ENCODE measurements around the gene SH3RF3.

Gene SH3RF3

DNA sequence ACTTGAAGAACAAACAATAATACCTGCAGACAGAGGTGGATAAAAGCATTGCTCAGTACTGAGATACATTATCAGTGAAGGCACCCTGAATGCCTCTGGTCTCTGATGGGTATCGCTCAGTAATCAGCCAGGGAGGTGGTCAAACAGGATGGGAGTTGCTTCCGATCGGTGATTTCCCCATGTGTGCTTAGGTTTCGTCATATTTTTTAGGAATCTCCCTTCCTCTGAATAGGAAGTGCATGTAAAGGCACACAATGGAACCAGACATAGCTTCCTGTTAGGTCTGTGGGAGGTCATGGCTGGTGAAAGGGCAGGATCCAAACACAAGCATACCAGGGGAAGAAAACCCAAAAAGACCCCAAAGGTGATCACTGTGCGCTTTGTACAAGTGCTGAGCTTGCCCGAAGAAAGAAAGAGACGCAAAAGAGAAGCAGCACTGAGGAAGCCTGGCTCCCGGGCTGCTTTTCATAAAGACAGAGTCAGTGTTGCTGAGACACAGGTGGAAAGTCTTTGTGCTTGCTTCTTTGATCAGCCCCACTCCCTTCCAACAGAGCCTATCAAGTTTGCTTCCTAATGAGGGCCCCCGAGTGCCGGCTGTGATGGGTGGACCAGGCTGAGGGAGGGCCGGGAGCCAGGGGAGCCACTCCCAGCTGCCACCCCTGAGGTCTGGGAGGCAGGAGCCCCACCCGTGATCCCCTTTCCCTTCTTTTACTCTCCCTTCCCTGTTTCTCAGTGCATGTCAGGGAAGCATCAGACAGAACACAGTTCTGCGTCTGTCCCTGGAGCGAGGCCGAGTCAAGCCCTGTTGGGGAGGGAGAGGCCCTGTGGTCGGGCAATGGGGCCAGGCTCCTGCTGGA, 138.2 kb downstream of the SH3RF3 start:
- no peak for DNase-seq (ENCODE audit: low read depth)
- no peak overlapping the region for H3K4me3 ChIP-seq (ENCODE audit: low read depth, low read length)
- TF ChIP-seq, protein P1, sequence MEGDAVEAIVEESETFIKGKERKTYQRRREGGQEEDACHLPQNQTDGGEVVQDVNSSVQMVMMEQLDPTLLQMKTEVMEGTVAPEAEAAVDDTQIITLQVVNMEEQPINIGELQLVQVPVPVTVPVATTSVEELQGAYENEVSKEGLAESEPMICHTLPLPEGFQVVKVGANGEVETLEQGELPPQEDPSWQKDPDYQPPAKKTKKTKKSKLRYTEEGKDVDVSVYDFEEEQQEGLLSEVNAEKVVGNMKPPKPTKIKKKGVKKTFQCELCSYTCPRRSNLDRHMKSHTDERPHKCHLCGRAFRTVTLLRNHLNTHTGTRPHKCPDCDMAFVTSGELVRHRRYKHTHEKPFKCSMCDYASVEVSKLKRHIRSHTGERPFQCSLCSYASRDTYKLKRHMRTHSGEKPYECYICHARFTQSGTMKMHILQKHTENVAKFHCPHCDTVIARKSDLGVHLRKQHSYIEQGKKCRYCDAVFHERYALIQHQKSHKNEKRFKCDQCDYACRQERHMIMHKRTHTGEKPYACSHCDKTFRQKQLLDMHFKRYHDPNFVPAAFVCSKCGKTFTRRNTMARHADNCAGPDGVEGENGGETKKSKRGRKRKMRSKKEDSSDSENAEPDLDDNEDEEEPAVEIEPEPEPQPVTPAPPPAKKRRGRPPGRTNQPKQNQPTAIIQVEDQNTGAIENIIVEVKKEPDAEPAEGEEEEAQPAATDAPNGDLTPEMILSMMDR (IDR thresholded peaks at IDR 0.05; ENCODE audit: insufficient read depth, low read depth, low read length, missing control alignments) = no peak

DNA sequence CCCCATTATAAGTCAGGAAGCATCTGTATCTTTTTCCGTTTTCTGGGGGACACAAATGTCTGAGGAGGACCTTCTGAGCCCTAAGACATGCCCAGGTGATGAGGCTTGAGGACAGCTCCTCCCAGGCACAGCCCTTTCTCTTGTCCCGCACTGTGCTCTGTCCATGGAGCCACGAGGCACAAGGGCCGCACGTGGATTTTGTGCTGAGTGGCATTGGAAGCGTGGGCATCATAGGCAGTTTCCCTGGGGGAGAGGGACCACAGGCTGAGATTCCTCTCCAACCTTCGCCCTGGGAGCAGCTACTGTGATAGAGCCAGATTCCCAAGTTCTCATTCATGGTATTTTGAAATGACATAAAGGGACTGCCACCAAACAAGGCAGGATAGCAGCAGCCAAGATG, 139.9 kb downstream of the SH3RF3 start:
- TF ChIP-seq, protein P1 (IDR thresholded peaks at IDR 0.05; ENCODE audit: insufficient read depth, low read depth, low read length, missing control alignments) = no peak
- no peak overlapping the region for H3K4me3 ChIP-seq (ENCODE audit: low read depth, low read length)
- DNase-seq (ENCODE audit: low read depth) = no peak

DNA sequence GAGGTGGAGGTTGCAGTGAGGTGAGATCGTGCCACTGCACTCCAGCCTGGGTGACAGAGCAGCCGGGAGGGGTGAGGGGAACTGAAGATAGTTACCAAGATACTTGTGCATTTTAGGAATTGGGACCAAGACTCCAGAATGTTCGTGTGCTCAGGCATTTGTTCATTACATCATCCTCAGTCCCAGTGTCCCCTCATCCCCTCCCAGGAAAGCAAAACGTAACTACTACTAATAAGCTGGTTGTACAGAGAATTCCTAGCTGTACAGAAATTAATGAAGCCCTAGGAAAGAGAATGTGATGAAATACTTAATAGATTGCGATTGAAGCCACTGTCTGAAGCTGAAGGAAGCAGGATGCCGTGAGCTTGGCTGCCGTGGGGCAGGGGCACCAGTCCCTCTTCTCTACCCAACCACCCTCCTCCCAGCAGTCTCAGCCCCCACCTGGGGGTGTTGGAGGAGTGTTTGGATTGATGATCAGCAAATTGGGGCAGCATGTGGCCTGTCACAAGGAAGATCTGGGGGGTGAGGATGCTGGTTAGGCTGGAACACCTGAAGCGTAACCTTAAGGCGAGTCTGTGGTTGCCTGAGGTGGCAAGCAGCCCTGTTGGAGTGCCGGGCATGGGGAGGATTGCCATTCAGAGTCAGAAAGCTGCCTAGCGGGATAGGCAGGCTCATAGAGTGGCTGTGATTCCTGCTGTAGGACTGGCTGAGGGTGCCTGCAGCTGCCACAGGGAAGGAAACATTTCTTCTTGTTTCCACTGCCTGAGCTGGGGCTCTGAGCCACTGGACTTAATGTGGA, 140.9 kb downstream of the SH3RF3 start:
- H3K4me3 ChIP-seq (ENCODE audit: low read depth, low read length) = no peak overlapping the region
- DNase-seq (ENCODE audit: low read depth) = no peak
- TF ChIP-seq, protein P1 (IDR thresholded peaks at IDR 0.05; ENCODE audit: insufficient read depth, low read depth, low read length, missing control alignments) = no peak

DNA sequence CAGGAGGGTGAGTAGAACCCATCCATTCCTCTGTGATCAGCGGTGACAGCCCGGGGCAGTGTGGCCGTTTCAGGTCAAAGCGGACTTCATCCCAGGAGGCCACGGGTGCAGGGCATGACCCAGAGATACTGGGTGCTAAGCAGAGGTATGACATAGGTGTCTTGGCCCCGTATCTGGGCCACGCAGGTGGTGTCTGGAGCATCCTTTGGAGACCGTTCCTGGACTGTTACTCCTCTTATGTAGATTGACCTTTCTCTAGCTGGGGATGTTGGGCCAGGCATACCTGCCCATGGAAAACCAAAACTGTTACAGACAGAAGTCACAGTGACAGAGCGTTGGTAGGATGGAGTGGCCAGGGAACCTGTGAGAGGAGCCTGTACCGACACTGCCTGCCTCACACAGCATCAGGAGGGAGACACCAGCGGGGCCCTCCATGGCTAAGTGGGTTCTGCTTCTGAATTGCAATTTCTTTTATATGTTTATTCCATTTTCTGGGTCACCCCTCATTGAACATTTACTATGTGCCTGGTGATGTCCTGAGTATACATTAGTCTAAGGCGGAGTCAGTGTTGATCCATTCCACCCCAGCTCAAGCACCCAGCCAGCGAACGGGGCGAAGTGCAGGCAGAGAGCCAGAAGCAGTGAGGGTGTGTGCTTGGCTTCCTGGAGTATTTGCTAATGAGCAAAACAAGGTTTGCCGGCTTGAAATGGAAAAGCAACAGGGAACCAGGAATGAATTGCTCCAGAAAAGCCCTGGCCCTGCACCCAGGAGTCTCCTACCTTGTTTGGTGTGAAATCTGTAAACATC, 141.7 kb downstream of the SH3RF3 start:
- no peak for DNase-seq (ENCODE audit: low read depth)
- H3K4me3 ChIP-seq (ENCODE audit: low read depth, low read length) = no peak overlapping the region
- TF ChIP-seq, protein P1 (IDR thresholded peaks at IDR 0.05; ENCODE audit: insufficient read depth, low read depth, low read length, missing control alignments) = no peak

DNA sequence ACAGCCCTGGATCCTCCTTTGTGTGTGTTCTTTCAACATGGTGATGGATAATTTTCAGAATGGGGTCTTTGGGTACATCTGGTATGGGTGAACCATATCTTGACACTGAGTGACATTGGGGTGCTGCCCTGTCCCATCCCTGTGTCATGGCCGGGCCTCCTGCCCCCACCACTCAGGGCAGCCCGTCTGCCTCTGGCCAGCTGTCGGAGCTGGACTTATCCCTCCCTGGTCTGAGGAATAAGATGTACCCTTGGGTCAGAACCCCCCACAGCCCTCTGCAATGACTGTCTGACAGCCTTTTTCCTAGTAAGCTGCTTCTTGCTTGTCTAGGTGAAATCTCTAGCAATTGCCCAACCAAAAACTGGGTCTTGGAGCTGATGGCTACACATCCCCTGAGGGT, 142.9 kb downstream of the SH3RF3 start:
- DNase-seq (ENCODE audit: low read depth) = no peak
- H3K4me3 ChIP-seq (ENCODE audit: low read depth, low read length) = no peak overlapping the region
- TF ChIP-seq, protein P1 (IDR thresholded peaks at IDR 0.05; ENCODE audit: insufficient read depth, low read depth, low read length, missing control alignments) = no peak

DNA sequence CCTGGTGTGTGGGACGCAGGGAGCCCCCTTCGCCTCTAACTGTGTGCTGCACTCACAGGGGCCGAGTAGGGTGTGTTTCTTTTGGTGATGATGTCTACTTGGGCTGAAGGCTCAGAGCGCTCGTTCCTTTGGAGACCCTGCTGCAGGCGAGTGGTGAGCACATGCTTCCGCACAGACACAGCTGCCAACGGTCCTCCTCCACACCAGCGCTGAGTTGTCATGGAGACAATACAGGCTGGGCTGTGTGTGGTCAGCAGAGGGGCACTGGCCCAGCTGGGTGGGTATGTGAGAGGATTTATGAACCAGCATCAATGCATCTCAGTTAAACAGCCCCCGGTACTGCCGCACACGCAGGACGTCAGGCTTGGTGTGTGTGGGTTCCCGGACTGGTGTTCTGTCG, 143.5 kb downstream of the SH3RF3 start:
- TF ChIP-seq, protein P1 (IDR thresholded peaks at IDR 0.05; ENCODE audit: insufficient read depth, low read depth, low read length, missing control alignments) = no peak
- no peak for DNase-seq (ENCODE audit: low read depth)
- no peak overlapping the region for H3K4me3 ChIP-seq (ENCODE audit: low read depth, low read length)
